Measurements from ENCODE around the gene LIN54. TPM values are rescaled to one million over a fixed set of nuclear protein-coding genes. Genes with fewer than 3 reads are reported as not detected.
"Not testable (repeated sequence)": the region's sequence is repeated elsewhere in the genome, so short reads cannot be mapped to it uniquely, and the experiment has no call there.

The LIN54 gene
- total and polyA plus RNA-seq, 5 donors: 2.2 to 7.7 (median 7.3) TPM

- no peak overlapping the region for H3K4me3 ChIP-seq (ENCODE audit: low read length)
- ATAC-seq: no peak
- intact Hi-C loops (cut with DNase I): no loop called here
- H3K27ac ChIP-seq (ENCODE audit: low read length): no peak overlapping the region
- no peaks in the 10 kb centered on the region for H3K9me3 ChIP-seq (ENCODE audit: control insufficient read depth, low read length)
- no peaks in the 10 kb centered on the region for H3K4me1 ChIP-seq (ENCODE audit: control insufficient read depth, insufficient read depth, low read length)
- no peaks in the 10 kb centered on the region for H3K27me3 ChIP-seq (ENCODE audit: control insufficient read depth, insufficient read depth)
- DNase-seq: no peak
Measured at GRCh38 chr4:82947498-82947897, 63.1 kb downstream of the LIN54 start.

DNA sequence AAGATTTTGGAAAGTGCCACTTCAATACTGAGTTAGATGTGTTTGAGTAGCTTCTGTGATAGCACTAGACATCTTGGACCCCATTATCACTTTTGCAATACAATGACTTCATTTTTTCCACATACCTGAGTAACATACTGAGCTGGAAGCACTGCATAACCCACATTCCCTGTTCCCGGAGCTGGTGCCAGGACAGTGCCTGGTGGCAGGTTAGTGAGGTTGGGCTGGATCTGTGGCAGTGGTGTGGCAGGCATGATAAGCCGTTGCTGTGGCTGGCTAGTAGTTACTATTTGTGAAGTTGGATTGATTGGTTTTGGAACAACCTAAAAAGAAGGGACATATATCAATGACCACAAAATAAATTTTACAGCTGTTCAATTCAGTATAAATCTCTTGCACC, 71.2 kb downstream of the LIN54 start:
- H3K27me3 ChIP-seq (ENCODE audit: control insufficient read depth, insufficient read depth): no peaks in the 10 kb centered on the region
- ATAC-seq (no peak), DNase-seq (no peak)
- H3K4me1 ChIP-seq (ENCODE audit: control insufficient read depth, insufficient read depth, low read length): no peaks in the 10 kb centered on the region
- H3K9me3 ChIP-seq (ENCODE audit: control insufficient read depth, low read length): no peaks in the 10 kb centered on the region
- H3K4me3 ChIP-seq (ENCODE audit: low read length): no peak overlapping the region
- no peak overlapping the region for H3K27ac ChIP-seq (ENCODE audit: low read length)
- intact Hi-C loops (cut with DNase I): no loop called here
- 77% methylated on average over 2 of the region's 2 CpGs for WGBS

GRCh38 chr4:82934441-82934840, 76.2 kb downstream of the LIN54 start:
- H3K9me3 ChIP-seq (ENCODE audit: control insufficient read depth, low read length): no peaks in the 10 kb centered on the region
- intact Hi-C loops (cut with DNase I): no loop called here
- no peak for ATAC-seq
- H3K4me1 ChIP-seq (ENCODE audit: control insufficient read depth, insufficient read depth, low read length): no peaks in the 10 kb centered on the region
- no peaks in the 10 kb centered on the region for H3K27me3 ChIP-seq (ENCODE audit: control insufficient read depth, insufficient read depth)
- no peak overlapping the region for H3K27ac ChIP-seq (ENCODE audit: low read length)
- no peak overlapping the region for H3K4me3 ChIP-seq (ENCODE audit: low read length)
- no peak for DNase-seq

DNA sequence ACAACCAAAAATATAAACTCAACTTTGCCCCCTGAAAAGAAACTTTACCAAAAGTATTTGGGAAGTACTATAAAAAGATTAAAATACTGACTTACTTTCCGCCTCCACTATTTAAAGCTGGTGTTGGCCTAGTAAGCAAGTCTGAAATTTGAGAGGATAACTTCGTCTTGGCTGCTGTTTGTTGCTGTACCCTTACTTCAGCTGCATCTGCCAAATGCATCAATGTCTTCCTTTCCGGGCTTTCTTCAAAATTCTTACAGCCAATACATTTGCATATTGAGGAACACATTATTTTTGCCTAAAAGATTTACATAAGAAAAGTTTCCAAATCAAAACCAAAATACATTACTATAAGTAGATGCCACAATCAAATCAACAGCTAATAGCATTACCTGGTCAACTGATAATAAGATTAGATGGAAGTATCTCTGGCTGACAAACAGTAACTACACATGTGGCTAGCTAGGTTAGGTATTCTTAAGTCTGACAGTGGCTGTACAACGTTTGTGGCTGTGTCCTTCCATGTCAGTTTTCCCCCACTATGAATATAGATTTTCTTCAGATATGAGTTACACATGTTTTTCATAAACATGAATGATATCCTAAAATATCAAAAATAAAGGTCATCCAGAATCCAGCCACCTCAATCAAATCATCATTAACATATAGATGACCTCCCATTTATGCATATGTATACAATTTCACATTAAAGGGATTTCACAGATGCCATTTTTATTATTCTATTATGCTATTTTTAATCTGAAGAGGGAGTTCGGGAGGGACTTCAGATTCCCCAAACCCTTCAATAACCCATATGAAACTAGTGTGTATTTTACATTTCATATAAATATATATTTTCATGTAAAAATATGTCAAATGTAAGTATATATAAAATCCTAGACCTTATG, 79.5 kb downstream of the LIN54 start:
- no peak for ATAC-seq
- H3K27me3 ChIP-seq (ENCODE audit: control insufficient read depth, insufficient read depth): no peaks in the 10 kb centered on the region
- no peaks in the 10 kb centered on the region for H3K9me3 ChIP-seq (ENCODE audit: control insufficient read depth, low read length)
- 78% methylated on average over 5 of the region's 5 CpGs for WGBS
- intact Hi-C loops (cut with DNase I): no loop called here
- no peak overlapping the region for H3K27ac ChIP-seq (ENCODE audit: low read length)
- H3K4me1 ChIP-seq (ENCODE audit: control insufficient read depth, insufficient read depth, low read length): no peaks in the 10 kb centered on the region
- no peak for DNase-seq
- no peak overlapping the region for H3K4me3 ChIP-seq (ENCODE audit: low read length)

GRCh38 chr4:82921795-82922194, 88.8 kb downstream of the LIN54 start:
- Histone ChIP-seq H3K27me3 (ENCODE audit: control insufficient read depth, insufficient read depth) (no peaks in the 10 kb centered on the region), H3K9me3 (ENCODE audit: control insufficient read depth, low read length) (no peaks in the 10 kb centered on the region), H3K27ac (ENCODE audit: low read length) (no peak overlapping the region), H3K4me1 (ENCODE audit: control insufficient read depth, insufficient read depth, low read length) (no peaks in the 10 kb centered on the region), H3K4me3 (ENCODE audit: low read length) (no peak overlapping the region)
- ATAC-seq: no peak
- DNase-seq: no peak
- intact Hi-C loops (cut with DNase I): no loop called here

- DNase-seq (no peak), ATAC-seq (no peak)
- no peaks in the 10 kb centered on the region for H3K9me3 ChIP-seq (ENCODE audit: control insufficient read depth, low read length)
- H3K27ac ChIP-seq (ENCODE audit: low read length): no peak overlapping the region
- 78% methylated on average over 2 of the region's 2 CpGs for WGBS
- no peaks in the 10 kb centered on the region for H3K27me3 ChIP-seq (ENCODE audit: control insufficient read depth, insufficient read depth)
- H3K4me1 ChIP-seq (ENCODE audit: control insufficient read depth, insufficient read depth, low read length): no peaks in the 10 kb centered on the region
- intact Hi-C loops (cut with DNase I): no loop called here
- H3K4me3 ChIP-seq (ENCODE audit: low read length): no peak overlapping the region
Measured at GRCh38 chr4:82919386-82919785, 91.2 kb downstream of the LIN54 start.

- Histone ChIP-seq H3K4me1 (ENCODE audit: control insufficient read depth, insufficient read depth, low read length) (no peaks in the 10 kb centered on the region), H3K4me3 (ENCODE audit: low read length) (no peak overlapping the region), H3K27ac (ENCODE audit: low read length) (no peak overlapping the region), H3K27me3 (ENCODE audit: control insufficient read depth, insufficient read depth) (no peaks in the 10 kb centered on the region), H3K9me3 (ENCODE audit: control insufficient read depth, low read length) (no peaks in the 10 kb centered on the region)
- 90% methylated on average over 7 of the region's 7 CpGs for WGBS
- no peak for DNase-seq
- intact Hi-C loops (cut with DNase I): no loop called here
- ATAC-seq: no peak
Measured at GRCh38 chr4:82918091-82918490, 92.5 kb downstream of the LIN54 start.

DNA sequence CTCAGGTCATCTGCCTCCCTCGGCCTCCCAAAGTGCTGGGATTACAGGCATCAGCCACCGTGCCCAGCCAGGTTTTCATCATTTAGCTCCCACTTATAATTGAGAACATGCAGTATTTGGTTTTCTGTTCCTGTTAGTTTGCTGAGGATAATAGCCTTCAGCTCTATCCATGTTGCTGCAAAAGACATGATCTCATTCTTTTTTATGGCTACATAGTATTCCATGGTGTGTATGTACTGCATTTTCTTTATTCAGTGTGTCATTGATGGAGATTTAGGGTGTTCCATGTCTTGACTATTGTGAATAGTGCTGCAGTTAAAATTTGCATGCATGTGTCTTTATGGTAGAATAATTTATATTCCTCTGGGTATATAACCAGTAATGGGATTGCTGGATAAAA, 96.7 kb downstream of the LIN54 start:
- H3K9me3 ChIP-seq (ENCODE audit: control insufficient read depth, low read length); H3K27ac ChIP-seq (ENCODE audit: low read length); DNase-seq; H3K27me3 ChIP-seq (ENCODE audit: control insufficient read depth, insufficient read depth); H3K4me1 ChIP-seq (ENCODE audit: control insufficient read depth, insufficient read depth, low read length); ATAC-seq; intact Hi-C loops (cut with DNase I); H3K4me3 ChIP-seq (ENCODE audit: low read length): not testable (repeated sequence)
- 98% methylated on average over 2 of the region's 2 CpGs for WGBS

DNA sequence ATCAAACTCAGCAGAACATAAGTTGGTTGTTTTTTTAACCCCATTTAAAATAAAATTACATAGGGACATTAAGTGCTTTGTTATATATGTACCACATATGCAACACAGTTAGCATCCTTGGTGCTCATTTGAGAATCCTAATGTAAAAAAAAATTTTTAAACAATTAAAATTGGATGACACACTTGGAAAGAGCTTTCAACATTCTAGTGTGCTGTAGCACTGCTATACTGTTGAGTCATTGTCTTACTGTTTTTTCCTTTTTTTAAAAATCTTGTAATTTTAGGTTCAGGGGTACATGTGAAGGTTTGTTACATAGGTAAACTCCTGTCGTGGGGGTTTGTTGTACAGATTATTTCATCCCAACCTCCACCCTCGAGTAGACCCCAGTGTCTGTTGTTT, 97.3 kb downstream of the LIN54 start:
- Histone ChIP-seq H3K27me3 (ENCODE audit: control insufficient read depth, insufficient read depth) (no peaks in the 10 kb centered on the region), H3K9me3 (ENCODE audit: control insufficient read depth, low read length) (no peaks in the 10 kb centered on the region), H3K4me3 (ENCODE audit: low read length) (no peak overlapping the region), H3K4me1 (ENCODE audit: control insufficient read depth, insufficient read depth, low read length) (no peaks in the 10 kb centered on the region), H3K27ac (ENCODE audit: low read length) (no peak overlapping the region)
- ATAC-seq (no peak), DNase-seq (no peak)
- intact Hi-C loops (cut with DNase I): no loop called here
- 48% methylated on average over 2 of the region's 2 CpGs for WGBS

DNA sequence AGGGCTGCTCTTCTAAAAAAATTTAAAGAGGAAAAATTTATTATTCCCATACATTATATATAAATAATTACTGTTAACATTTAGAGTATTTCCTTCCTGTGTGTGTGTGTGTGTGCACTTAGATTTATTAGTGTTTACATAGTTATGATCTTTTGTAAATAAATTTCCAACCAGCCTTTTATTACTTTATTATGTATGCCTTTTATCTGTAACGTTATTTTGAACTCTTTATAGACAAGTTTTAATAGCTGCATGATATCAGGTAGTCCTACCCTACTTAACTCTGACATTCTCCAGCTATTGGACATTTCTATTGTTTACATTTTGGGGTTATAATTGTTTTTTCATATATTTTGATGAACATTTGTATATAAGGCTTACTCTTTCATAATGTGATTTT, 101.3 kb downstream of the LIN54 start:
- H3K27me3 ChIP-seq (ENCODE audit: control insufficient read depth, insufficient read depth): no peaks in the 10 kb centered on the region
- no peaks in the 10 kb centered on the region for H3K4me1 ChIP-seq (ENCODE audit: control insufficient read depth, insufficient read depth, low read length)
- DNase-seq (no peak), ATAC-seq (no peak)
- no peak overlapping the region for H3K27ac ChIP-seq (ENCODE audit: low read length)
- intact Hi-C loops (cut with DNase I): no loop called here
- 72% methylated on average over 1 of the region's 1 CpG for WGBS
- H3K9me3 ChIP-seq (ENCODE audit: control insufficient read depth, low read length): no peaks in the 10 kb centered on the region
- no peak overlapping the region for H3K4me3 ChIP-seq (ENCODE audit: low read length)

- DNase-seq: no peak
- intact Hi-C loops (cut with DNase I): no loop called here
Measured at GRCh38 chr4:82906469-82906868, 104.2 kb downstream of the LIN54 start.

GRCh38 chr4:82905205-82905604, 105.4 kb downstream of the LIN54 start:
- Histone ChIP-seq H3K4me3 (ENCODE audit: low read length) (no peak overlapping the region), H3K27me3 (ENCODE audit: control insufficient read depth, insufficient read depth) (no peaks in the 10 kb centered on the region), H3K27ac (ENCODE audit: low read length) (no peak overlapping the region), H3K4me1 (ENCODE audit: control insufficient read depth, insufficient read depth, low read length) (no peaks in the 10 kb centered on the region), H3K9me3 (ENCODE audit: control insufficient read depth, low read length) (no peaks in the 10 kb centered on the region)
- WGBS: 79% methylated on average over 2 of the region's 2 CpGs
- ATAC-seq (no peak), DNase-seq (no peak)
- intact Hi-C loops (cut with DNase I): no loop called here

More at GRCh38 chr4:82906469-82906868, 104.2 kb downstream of the LIN54 start:
- no peak overlapping the region for H3K27ac ChIP-seq (ENCODE audit: low read length)
- no peaks in the 10 kb centered on the region for H3K27me3 ChIP-seq (ENCODE audit: control insufficient read depth, insufficient read depth)
- ATAC-seq: no peak
- no peaks in the 10 kb centered on the region for H3K4me1 ChIP-seq (ENCODE audit: control insufficient read depth, insufficient read depth, low read length)
- WGBS: 94% methylated on average over 3 of the region's 3 CpGs
- H3K9me3 ChIP-seq (ENCODE audit: control insufficient read depth, low read length): no peaks in the 10 kb centered on the region
- no peak overlapping the region for H3K4me3 ChIP-seq (ENCODE audit: low read length)

All from right cardiac atrium (tissue), 5 donors.